GM19238 (cell line): ENCODE data around the gene FOXP4.

Experiments
- DNase-seq: peaks from one replicate; pipeline ENCODE4 v3.0.0; 2011; ENCODE audit warnings: low spot score; ENCODE audit not compliant: insufficient read length

Gene FOXP4

DNA sequence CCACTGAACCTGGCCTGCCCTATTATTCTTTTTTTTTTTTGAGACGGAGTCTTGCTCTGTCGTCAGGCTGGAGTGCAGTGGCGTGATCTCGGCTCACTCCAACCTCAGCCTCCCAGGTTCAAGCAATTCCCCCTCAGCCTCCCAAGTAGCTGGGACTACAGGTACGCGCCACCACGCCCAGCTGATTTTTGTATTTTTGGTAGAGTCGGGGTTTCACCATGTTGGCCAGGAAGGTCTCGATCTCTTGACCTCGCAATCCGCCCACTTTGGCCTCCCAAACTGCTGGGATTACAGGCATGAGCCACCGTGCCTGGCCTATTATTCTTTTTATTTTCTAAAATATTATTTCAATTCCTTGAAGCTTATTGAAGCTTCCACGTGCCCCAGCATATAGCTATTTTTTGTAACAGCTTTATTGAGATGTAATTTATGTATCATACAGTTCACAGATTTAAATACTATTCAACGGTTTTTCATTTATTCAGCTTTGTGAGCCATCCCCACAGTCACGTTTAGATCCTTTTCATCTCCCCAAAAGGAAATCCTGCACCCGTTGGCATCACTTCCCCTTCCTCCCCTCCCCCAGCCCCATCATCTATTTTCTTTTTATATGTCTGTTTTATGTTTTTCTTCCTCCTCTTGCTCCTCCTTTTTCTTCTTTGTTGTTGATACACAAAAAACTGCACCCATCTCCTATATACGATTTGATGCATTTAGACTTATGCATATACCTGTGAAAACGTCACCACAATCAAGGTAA is 78.6 kb downstream of the FOXP4 start:
- no peak for DNase-seq

- no peak for DNase-seq
Observed at GRCh38 chr6:41625442-41625841, 79.3 kb downstream of the FOXP4 start.

- DNase-seq = no peak
Observed at GRCh38 chr6:41626022-41626421, 79.8 kb downstream of the FOXP4 start.

DNA sequence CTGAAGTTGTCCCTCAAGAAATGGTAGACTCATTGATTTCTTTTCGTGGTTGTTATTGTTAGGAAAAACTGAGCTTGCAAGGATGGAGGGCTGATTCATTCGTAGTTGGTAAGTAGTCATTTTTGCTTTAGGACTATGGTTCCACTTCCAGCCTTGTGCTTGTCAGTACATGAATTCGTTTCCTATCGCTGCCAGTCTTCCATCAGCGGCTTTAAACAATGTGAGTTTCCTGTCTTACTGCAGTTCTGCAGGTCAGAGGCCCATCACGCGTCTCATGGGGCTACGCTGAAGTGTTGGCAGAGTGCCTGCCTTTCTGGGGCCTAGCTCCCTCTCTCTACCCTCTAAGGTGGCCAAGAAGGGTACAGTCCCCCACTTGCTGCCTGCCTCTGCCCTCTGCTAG is 80.7 kb downstream of the FOXP4 start:
- DNase-seq = no peak

DNA sequence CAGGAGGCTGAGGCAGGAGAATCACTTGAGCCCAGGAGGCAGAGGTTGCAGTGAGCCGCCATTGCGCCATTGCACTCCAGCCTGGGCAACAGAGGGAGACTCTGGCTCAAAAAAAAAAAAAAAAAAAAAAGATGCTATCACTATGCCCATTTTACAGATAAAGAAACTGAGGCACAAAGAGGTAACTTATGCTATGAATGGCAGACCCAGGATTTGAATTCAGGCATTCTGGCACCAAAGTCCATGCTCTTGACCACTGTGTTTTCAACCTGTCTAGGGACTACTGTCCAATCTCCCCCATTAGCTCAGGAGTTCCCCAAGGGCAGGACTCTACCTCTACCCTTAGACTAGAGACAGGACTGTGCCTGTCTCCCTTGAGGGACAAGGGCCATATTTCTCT is 82.9 kb downstream of the FOXP4 start:
- no peak for DNase-seq

DNA sequence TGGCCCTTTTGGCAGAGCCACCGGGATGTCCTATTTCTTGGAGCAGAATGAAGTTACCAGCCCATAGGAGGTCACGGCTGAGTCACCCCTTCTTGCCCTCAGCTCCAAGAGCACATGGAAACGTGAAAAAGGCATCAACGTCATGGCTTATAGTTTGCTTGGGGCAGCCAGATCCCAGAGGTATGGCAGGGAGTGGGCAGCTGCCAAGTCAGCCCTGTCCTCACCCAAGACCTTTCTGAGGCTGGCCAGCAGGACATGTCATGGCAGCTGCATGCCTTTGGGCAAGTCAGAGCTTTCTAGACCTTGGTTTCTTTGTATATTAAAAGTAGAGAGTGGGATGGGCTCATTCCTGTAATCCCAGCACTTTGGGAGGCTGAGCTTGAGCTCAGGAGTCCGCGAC is 83.9 kb downstream of the FOXP4 start:
- no peak for DNase-seq

DNA sequence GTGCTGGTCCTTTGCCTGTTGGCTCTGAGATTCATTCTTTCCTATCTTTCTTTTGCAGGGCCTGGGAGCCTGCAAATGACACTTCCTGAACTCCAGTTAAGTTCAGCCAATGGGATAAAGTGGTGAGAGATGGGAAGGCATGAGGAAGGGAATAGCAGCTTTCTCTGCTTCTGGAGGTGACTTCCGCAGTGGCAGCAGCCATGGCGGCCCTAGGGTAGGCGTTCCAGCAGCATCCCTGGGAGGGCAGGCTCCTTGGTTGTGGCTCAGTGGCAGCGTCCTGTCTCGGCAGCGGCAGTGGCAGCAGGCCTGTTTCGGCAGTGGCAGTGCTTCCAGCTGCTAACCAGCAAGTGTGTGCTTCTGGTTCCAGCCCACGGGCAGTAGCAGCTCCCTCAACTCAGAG is 84.8 kb downstream of the FOXP4 start:
- DNase-seq = no peak

DNA sequence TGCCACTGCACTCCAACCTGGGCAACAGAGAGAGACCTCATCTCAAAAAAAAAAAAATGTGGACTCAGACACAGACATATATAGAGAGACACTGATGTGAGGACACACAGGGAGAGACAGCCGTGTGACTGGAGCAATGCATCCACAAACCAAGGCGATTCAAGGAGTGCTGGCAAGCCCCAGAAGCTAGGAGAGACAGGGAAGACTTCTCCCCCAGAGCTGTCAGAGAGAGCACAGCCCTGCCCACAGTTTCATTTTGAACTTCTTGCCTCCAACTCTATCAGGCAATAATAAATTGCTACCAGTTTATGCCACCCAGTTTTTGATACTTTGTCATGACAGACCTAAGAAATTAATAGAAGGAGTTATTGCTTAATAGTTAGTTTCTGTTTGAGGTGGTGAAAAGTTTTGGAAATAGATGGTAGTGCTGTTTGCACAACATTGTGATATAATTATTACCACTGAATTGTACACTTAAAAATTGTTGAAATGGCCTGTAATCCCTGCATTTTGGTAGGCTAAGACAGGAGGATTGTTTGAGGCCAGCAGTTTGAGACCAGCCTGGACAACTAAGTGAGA is 87.0 kb downstream of the FOXP4 start:
- no peak for DNase-seq

GRCh38 chr6:41634657-41635056 is 88.5 kb downstream of the FOXP4 start:
- DNase-seq = no peak

GRCh38 chr6:41635365-41635764 is 89.2 kb downstream of the FOXP4 start:
- no peak for DNase-seq

DNA sequence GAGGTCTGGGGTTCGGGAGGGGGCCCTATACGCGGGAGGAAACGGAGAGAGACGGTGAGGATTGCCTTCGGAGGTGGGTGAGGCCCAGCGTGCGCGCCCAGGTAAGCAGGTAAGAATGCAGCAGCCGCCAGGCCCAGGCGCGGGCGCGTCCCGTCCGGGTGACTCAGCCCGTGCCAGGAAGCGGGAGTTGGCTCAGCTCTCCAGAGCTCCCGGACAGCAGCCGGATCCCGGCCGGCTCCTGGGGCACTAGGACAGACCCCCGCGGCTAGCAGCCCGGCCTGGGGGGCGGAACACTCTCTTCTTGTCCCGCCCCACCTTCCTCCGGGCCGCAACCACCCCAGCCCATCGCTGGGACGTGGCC is 90.6 kb downstream of the FOXP4 start:
- no peak for DNase-seq

- no peak for DNase-seq
Observed at GRCh38 chr6:41637194-41638001, 91.2 kb downstream of the FOXP4 start.

GRCh38 chr6:41638002-41638934 is 92.1 kb downstream of the FOXP4 start, which contains the start of gene MDFI:
Gene MDFI (plus strand): TSS chr6:41638468. CDS start chr6:41638750, 282 bp downstream.
- DNase-seq = no peak

DNA sequence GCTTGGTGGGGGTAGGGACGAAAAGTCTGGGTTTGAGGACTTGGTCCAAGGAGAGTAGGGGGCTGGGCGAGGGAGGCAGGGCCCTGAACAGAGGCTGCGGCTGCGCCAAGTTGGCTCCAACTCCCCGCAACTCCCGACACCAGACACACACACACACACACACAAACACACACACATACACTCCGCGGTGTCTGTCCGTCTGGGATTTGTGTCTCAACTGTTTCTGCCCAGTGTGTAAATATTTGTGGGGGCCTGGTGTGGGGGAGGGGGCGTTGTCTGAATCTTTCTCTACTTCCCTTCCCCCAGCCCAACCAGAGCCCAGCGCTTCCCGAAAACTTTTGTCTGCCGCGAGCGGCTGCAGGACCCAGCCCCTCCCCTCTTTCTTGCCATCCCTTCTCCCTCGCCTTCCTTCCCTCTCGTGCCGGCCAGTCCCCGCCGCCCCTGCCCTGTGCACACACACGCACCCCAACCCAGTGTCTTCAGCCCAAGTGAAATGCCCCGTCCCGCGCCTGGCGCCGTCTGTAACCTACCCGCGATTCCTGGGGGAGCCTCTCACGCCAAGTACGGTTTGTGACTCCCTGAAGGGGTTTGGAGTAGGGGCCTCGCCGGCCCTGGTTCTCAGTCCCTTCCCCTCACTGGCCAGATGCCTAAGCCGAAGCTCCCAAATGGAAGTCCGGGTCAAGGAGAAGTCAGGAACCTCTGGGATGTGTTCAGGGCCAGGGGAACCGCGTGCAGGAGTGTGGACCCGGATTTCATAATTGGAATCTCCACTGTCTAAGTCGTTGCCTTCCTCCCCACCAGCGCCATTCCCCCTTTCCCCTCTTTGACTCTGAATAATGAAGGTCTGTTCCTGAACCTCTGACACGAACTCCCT is 93.0 kb downstream of the FOXP4 start:
- no peak for DNase-seq

DNA sequence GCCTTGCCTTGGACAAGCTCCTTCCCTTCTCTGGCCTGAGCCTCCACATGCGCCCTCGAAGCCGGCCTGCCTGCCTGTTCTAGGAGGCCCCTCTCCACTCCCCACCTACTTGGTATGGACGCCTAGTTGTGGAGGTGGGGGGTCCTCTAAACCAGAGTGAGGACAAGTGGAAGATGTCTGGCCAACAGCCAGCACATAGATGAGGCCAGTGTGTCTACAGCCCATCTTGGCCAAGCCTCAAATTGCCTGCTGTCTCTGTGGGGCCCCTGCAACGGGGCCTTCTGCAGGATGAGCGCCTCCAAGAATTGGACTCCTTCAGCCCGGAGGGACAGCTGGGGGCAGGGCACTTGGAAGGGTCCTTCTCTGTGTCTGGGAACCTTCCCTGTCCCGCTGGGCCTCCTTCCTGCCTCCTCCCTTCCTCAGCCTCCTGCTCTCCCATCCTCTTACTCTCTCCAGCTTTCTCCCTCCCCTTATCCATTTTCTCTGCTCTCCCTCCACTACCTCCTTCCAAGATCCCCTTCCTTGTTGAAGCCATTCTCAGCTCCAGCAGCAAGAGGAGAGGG is 93.7 kb downstream of the FOXP4 start:
- DNase-seq = no peak

GRCh38 chr6:41640426-41640825 is 94.2 kb downstream of the FOXP4 start:
- no peak for DNase-seq

DNA sequence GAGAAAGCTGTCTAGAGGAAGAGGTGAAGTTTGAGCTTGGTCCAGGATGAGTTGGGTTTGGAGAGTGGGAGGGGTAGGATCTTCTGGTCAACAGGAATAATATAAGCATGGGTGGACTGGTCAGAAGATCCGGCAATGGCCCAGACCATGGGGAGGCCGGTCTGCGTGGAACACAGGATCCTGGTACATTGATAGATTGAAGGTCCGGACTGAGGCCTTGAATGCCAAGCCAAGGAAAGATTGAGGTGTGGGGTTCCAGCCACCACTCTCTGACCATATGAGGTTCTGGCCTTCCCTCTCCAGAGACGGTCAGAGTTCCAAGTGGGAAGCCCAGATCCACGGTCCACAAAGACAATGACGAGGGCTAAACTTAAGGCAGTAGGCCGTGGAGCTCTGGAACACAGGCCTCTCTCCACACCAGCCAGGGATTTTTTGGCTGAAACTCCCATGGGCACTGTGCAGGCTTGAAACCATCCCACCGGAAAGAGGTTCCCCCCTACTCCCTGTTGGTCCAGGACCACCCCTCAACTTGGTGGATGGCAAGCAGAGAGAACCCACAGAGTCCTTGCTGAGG is 95.3 kb downstream of the FOXP4 start:
- no peak for DNase-seq

- DNase-seq = no peak
Observed at GRCh38 chr6:41642090-41642959, 96.1 kb downstream of the FOXP4 start.
